IPS-11a (cell line): ENCODE data around the gene RNF138.
"Not testable (repeated sequence)": the region's sequence is repeated elsewhere in the genome, so short reads cannot be mapped to it uniquely, and the experiment has no call there.

Experiments used
- H3K4me3 ChIP-seq: one replicate; pipeline ENCODE4 v1.5.1; 2013; ENCODE audit warnings: low read depth, low read length, control low read depth

Gene RNF138, protein sequence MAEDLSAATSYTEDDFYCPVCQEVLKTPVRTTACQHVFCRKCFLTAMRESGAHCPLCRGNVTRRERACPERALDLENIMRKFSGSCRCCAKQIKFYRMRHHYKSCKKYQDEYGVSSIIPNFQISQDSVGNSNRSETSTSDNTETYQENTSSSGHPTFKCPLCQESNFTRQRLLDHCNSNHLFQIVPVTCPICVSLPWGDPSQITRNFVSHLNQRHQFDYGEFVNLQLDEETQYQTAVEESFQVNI

DNA sequence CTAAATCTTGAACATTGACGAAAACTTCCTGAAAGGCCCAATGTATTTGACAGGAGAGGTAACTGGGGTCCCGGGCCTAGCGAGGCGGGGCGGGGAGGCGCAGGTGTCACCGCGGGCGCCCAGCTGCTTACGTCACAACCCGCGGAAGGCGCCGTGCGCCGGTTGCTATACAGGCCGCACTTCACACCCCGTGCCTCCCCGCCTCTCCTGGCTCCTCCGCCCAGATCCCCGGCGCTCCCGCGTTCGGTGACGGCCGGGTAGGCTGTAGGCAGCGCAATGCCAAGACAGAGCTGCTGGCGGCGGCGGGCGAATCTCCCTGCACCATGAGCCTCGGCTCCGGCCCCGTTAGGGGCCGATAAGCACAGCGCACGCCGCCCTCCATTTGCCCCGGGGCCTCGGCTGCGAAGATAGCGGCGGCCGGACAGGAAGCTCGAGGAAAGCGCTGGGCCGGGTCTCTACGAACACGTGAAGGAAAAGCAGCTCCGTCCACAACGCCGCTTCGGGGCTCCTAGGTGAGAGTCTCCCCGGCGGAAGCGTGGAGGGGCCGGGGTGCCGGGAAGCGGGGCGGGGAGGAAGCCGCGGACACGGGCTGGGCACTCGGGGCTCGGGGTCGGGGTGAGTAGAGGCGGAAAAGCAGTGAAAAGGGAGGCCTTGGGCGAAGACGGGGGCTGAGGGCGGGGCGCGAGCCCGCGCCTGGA lies at the start of gene RNF138:
Gene RNF138, plus strand, starts transcription at position 151 of the 698 bp plus-strand sequence. CDS start 903 bp downstream, outside the sequence.
- peak within 1 kb of the TSS; percentile 81 for H3K4me3 ChIP-seq

DNA sequence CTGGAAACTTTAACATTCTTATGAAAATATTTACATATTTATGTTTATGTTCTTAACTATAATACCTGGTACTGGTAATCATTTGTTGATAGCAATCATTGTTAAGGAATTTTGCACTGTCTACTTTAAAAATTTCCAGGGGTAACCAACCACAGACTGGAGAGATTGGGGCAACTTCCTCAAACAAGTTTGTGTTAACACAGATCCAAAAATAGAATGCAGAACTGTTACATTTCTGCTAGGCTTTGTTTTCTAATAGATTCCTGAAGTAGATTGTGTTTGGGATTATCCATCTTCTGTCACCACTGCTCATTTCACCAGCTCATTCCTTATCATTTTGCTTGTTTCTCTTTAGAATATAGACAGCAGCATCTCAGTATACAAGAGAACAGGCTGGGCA lies 49.3 kb upstream of the RNF138 start:
- H3K4me3 ChIP-seq = no peak overlapping the region

DNA sequence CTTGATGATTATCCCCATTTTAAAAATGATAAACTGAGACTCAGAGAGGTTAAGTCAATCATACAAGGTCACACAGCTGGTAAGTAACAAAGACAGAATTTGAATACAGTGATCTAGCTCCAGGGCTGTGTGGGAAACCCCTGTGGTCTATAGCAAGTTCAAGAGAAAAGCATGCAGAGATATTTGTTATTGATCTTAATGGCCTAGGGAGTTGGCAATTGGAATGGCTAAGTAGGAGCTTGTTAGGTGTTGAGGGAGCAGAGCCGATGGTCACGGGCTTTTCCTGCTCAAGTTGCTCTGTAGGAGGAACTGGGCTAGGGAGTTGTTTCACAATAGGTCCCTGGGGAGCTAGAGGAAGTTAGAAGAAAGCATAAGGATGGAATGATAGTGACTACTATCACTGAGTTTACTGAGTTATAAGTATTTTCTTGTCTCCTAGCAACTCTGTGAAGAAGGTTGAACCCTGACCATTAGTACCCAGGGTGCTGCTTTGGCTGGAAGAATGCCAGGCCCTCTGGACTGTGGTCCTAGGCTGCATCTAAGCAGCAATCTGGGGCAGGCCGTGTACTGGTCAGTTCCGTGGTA lies 43.1 kb upstream of the RNF138 start:
- no peak overlapping the region for H3K4me3 ChIP-seq

DNA sequence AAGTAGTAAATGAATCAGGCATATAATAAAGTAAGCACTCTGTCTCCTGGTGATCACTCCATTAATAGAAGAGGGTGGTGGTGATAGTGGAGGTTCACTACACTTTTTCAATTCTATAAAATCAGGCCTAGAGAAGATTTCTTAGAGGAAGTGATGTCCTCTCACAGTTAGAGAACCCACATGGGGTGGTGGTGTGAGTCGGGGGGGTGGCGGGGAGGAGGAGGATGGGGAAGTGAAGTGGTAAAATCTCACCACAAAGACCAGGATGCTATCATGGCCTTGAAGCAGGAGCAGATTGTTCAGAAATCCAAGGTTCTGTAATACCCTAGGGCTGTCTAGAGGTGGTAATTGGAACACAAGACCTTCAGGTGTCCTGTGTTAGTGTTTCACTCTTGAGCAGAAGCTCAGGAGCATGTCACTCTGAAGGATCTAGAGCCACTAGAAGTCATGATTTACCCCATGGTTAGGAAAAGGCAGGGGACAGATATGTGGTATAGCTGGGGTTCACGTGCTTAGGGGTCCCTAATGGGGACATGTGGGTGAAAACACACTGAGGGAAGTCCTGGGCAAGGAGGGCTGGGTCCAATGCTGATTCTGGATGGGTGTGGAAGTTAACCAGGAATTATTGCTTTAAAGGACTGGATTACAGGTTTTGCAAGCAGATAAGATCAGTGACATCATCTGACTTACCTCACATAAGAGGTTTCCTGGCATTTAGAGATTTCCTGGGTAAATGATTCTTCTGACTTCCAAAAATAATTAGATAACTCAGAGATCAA lies 42.1 kb upstream of the RNF138 start:
- no peak overlapping the region for H3K4me3 ChIP-seq

DNA sequence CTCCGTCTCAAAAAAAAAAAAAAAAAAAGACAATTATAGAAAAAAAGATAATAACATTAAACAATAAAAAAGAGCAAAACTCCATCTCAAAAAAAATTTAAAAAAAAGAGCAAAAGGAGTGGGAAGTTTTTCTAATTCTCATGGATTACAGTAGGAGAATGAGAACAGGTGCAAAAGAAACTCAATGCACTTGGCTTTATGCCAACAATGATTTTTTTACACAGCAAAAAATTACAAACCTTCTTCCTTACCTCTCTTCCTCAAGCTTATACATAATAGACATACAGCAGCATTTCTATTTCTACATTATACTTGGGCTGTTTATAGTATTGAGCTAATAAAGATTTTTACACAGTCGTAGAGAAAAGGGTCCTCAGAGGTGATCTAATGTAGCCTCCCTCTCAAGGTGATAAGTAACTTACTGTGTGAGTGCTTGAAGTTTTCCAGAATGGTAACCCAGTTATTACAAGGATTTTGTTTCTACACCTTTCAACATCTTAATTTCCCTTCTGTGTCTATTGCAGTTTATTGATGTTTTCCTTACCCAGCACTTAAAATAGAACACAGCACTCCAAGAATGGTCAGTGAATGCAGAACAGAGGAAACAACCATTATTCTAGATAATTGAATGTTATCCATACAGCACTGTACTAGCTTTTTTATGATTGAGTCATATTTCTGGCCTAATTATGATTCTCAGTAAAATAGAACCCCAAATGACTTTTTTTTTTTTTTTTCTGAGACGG lies 34.9 kb upstream of the RNF138 start:
- H3K4me3 ChIP-seq = no peak overlapping the region

DNA sequence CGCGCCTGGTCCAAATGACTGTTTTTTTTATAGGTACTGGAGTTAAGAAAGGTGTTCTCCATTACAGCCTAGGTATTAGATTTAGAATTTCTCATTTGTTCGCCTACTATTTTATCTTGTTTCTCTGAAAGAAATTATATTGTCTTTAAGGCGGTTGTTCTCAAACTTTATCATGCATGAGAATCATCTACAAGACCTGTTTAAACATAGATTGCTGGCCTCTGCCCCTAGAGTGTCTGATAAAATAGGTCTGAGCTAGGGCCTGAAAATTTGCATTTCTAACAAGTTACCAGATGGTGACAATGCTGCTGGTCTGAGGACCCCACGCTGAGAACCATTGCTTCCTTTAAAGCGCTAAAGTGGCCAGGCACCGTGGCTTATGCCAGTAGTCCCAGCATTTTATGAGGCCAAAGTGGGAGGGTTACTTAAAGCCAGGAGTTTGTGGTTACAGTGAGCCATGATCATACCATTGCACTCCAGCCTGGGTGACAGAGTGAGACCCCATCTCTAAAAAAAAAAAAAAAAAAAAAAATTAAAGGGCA lies 34.0 kb upstream of the RNF138 start:
- H3K4me3 ChIP-seq = no peak overlapping the region

DNA sequence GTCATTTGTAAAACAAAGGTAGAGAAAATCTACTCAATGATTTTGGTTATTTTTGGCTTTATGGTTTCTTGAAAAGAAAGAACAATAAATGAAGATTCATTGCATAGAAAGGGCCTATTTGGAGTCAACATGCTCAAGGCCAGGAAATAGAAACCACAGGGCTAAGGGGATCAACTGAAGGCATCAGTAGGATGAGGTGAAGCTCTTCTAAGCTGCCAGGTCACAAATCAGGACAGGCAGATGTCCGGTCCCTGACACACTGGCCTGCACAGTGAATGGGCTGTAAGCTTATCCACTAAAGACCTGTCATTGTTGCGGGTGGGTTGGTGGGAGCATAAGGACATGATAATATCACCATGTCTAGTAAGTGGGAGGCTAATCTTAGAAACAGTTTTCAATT lies 31.6 kb upstream of the RNF138 start:
- H3K4me3 ChIP-seq = no peak overlapping the region

DNA sequence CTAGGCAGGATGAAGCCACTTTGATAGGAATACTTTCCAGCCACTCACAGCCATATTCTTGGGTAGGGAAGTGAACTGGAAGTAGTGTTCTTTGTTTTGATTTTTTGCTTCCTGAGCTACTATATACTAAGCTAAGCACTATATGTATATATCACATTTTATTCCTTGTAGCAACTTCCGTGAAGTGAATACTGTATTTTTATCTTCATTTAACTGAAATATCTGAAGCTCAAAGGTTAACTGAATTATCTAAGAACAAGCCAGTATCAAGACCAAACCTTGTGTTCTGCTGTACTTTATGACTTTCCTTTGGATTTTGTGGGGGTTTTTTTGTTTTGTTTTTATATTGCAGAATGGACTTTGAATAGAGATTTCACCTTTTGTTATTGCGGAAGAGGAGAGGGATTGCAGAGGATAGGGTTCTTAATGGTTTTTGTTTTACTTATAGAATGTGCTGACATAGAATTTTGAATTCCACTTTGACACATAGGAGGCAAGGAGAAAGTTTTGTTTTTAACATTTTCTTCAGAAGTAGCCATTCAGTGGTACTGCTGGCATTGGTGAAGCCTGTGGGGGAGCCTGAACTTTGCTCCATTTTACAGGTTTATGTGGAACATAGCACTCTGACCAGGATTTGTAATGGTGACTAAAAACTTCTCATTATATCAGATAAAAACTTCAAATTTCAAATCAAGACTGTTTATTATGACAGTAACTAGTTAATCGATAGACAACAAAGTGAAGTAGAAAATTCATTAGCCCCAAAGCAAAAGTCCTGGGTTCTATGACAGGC lies 24.1 kb upstream of the RNF138 start:
- no peak overlapping the region for H3K4me3 ChIP-seq

DNA sequence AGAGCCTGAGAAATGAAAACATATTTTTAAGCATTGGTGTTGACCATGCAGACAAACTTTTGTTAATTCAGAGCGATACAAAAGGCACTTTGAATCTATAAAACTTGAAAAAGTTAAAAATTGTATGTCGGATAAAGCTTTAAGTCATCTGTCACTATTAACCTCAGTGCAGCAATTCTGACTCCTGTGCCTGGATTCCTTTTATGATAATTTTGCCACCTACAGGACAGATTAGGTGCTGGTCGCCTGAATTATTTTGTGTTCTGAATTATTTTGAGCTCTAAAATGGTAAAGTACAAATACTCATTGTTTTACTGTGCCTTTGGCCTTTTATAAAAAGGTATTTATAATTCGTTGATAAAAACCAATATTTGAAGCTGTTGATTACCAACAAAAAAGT lies 19.4 kb upstream of the RNF138 start:
- H3K4me3 ChIP-seq = no peak overlapping the region

DNA sequence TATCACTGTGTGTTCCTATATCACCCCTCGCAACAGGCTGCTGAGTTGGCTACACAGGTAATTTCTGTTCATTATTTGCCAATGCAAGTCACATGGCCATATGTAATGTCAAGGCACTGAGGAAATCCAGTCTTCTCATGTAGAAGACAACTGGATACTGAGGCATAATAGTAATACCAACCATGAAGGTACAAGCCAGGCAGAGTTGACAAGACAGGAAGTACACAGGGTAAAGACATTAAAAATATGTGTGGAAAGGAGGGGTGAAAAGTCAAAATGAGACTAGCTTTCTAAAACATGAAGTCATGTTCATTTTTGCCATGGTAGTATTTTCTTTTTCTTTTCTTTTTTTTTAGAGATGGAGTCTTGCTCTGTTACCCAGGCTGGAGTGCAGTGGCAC lies 17.5 kb upstream of the RNF138 start:
- no peak overlapping the region for H3K4me3 ChIP-seq

DNA sequence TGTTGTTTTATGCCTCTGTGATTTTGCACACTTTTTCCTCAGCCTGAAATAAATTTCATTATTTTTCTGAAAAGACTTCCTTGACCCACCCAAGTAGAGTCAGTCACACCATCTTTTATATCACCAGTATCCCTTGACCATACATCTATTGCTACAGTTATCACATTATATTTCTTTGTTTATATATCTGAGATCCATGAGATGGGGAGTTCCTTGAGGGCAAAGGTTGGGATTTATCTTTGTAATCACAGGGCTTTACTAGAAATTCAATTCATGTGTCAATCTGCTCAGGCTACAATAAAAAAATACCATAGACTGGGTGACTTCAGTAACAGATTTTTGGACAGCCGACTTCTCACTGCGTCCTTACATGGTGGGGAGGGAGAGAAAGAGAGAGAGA lies 12.8 kb upstream of the RNF138 start:
- no peak overlapping the region for H3K4me3 ChIP-seq

DNA sequence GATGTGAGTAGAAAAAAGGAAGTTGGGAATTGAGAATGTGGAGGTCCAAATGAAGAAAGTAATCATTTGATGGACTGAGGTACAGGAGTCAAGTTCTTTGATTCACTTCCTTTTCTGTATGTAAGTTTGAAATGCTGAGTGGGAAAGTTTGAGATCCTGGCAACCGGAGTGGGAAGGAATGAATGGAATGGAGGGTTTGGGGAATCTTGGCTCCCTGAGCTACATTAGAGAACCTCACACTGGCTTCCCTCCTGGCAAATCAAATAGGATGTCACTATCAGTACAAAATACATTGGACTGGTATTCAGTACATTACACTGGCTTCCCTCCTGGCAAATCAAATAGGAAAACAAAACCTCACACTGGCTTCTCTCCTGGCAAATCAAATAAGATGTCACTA lies 9.8 kb upstream of the RNF138 start:
- H3K4me3 ChIP-seq = no peak overlapping the region

DNA sequence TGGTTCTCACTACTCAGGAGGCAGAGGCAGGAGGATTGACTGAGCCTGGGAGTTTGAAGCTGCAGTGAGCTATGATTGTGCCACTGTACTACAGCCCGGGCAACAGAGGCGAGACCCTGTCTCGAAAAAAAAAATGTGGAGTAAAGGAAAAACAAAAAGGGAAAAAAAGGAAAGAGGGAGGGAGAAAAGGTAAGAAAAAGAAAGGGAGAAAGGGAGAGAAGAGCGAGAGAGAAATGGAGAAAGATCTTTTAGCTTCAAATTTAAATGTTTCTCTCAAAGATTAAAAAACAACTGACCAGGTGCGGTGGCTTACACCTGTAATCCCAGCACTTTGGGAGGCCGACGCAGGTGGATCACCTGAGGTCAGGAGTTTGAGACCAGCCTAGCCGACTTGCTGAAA lies 7.9 kb upstream of the RNF138 start:
- no peak overlapping the region for H3K4me3 ChIP-seq

DNA sequence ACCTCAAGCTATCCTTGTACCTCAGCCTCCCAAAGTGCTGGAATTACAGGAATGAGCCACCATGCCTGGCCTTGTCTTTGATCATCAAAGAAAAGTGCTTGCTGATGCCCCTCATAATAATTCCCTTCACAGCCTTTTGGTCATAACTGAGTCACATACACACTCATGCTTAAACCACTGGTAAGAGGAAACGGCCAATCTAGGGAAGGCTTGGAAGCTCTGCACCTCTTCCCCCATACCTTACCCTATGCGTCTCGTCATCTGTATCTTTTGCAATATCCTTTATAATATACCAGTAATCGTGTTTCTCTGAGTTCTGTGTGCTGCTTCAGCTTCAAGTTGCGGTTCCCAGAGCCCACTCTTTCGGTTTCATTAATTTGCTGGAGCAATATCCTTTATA lies 4.8 kb upstream of the RNF138 start:
- no peak overlapping the region for H3K4me3 ChIP-seq

DNA sequence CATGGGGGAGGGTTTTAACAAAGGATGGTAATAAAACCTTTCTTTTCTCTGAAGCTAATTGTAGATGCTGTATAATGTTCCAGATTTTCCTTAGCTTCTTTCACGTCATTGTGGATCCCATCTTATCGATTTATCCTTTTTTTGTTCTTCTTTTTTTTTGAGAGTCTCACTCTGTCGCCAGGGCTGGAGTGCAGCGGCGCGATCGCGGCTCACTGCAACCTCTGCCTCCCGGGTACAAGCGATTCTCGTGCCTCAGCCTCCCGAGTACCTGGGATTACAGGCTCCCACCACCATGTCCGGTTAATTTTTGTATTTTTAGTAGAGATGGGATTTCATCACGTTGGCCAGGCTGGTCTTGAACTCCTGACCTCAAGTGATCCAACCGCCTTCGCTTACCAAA lies 843 bp upstream of the RNF138 start:
- H3K4me3 ChIP-seq = not testable (repeated sequence)

DNA sequence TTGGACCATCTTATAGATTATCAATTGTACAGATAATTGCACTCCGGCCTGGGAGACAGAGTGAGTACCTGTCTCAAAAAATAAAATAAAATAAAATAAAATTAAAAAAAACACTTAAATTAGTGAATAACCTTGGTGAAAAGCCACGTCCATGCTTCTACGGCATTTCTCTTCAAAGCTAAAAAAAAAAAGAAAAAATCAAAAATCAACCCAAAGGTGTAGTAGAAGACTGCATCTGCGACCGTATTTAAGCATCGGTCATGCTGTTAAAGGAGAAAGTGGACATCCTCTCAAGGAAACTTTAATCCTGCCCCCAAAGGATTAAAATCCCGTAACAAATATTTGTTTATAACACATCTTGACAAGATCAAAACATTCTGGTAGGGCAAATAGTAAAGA lies 350 bp upstream of the RNF138 start:
- peak overlapping the region; percentile 56 for H3K4me3 ChIP-seq

DNA sequence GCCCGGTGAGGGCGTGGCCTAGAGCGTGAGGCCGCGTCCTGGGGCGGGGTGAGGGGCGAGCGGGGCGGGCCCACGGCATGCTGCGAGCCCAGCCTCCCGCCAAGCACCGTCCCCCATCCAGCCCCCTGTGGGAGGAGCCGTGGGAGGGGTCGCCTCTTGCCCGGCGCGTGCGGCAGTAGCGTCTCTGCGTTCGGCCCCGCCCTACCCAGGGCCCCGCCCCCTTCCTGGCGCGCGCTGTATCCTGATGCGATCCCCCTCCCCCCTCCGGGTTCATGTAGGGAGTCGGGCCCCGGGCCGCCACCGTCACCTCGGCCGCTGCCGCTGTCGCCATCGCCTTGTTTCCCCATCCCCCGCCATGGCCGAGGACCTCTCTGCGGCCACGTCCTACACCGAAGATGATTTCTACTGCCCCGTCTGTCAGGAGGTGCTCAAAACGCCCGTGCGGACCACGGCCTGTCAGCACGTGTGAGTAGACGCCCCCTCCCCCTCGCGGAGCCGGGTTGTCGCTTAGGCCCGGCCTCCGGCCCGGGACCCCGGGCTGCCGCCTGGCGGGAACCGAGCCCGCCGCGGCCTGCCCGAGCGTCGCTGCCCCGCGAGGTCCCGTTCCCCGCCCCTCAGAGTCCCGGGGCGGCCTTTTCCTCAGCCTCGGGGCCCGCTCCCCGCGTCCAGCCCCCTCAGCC lies 888 bp downstream of the RNF138 start:
- H3K4me3 ChIP-seq = peak overlapping the region; percentile 81

DNA sequence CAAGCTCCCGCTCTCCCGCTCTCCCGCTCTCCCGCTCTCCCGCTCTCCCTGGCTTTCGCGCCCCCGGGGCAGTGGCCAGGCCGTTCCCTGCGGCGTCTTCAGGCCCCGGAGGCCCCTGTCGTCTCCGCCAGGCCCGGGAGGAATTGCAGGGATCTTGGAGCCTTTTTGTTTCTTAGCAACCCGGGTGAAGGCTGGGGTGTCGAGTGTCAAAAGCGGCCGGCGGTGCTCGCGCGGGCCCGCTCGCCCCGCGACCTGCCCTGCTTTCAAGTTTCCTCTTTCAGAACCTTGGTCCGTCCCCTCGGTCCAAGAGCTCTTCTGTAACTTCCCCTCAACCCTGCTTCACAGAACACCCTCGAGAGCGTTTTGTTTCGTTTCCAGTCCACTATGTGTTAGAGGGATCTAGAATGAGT lies 1.4 kb downstream of the RNF138 start:
- peak overlapping the region; percentile 81 for H3K4me3 ChIP-seq

DNA sequence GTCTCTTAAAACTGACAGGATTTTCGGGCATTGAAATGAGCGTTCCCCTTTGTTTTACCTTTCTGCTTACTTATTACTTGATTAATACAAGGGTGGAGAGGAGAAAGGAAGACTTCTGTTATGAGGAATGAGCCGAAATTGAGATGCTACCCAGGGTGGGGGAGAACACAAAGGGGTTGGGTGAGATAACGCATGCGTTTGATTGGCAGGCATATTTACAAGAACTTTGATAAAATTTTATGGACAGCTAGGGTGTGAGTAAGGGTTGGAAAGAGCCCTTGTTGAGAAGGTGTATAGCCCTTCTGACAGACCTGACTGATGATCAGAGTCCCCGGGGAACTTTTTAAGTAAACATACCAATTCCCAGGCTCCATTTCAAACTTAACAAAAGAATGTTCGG lies 1.8 kb downstream of the RNF138 start:
- peak overlapping the region; percentile 81 for H3K4me3 ChIP-seq
